Neutrophil (primary cell): ENCODE data around the gene ZNF385A.

ENCODE experiments used
- H3K27ac ChIP-seq: fragments of 200-600 bp; sonication (generic); 2 replicates; pipeline ENCODE4 v1.5.1; 2016; ENCODE audit warnings: mild to moderate bottlenecking, moderate library complexity
- H3K27me3 ChIP-seq: fragments of 200-600 bp; sonication (generic); 2 replicates; pipeline ENCODE4 v1.6.0; 2016; ENCODE audit warnings: mild to moderate bottlenecking
- H3K36me3 ChIP-seq: fragments of 200-600 bp; sonication (generic); 2 replicates; pipeline ENCODE4 v1.5.1; 2017
- H3K4me1 ChIP-seq, 2 experiments: fragments of 200-600 bp in 1 of 2; sonication (generic) in 1 of 2; 1 replicate in 1 of 2; 2 replicates in 1 of 2; pipeline versions ENCODE4 v1.5.1 to v1.6.1; 2013 to 2016; ENCODE audit warnings: low read depth in 1 of 2, low read length in 1 of 2, mild to moderate bottlenecking in 1 of 2, moderate library complexity in 1 of 2; ENCODE audit not compliant: control insufficient read depth in 1 of 2, insufficient read depth in 1 of 2
- H3K4me3 ChIP-seq, 2 experiments: fragments of 200-600 bp in 1 of 2; sonication (generic) in 1 of 2; 1 replicate in 1 of 2; 2 replicates in 1 of 2; pipeline ENCODE4 v1.5.1; 2013 to 2016; ENCODE audit warnings: low read depth in 1 of 2, low read length in 1 of 2, mild to moderate bottlenecking in 1 of 2, moderate library complexity in 1 of 2
- H3K9me3 ChIP-seq: fragments of 200-600 bp; sonication (generic); 2 replicates; pipeline ENCODE4 v1.5.1; 2016
- CTCF ChIP-seq: fragments of 200-600 bp; sonication (generic); IDR thresholded peaks from 2 replicates; pipeline ENCODE4 v1.5.1; 2016; ENCODE audit warnings: antibody characterized with exemption

Gene ZNF385A

GRCh38 chr12:54337280-54337842 is 47.2 kb downstream of the ZNF385A start:
- no peaks in the 10 kb centered on the region for H3K27me3 ChIP-seq
- H3K4me3 ChIP-seq: no peak overlapping the region
- H3K4me1 ChIP-seq: peaks cover 0 to under 1% of the 10 kb centered on the region in 2 experiments
- H3K9me3 ChIP-seq: no peaks in the 10 kb centered on the region
- H3K27ac ChIP-seq: no peak overlapping the region
- H3K36me3 ChIP-seq: peaks cover 21% of the 10 kb centered on the region
- no peak for TF ChIP-seq CTCF

- H3K27ac ChIP-seq: no peak overlapping the region
- H3K4me3 ChIP-seq: no peak overlapping the region
- no peaks in the 10 kb centered on the region for H3K36me3 ChIP-seq
- H3K9me3 ChIP-seq: no peaks in the 10 kb centered on the region
- H3K4me1 ChIP-seq: peaks cover 26 to 33% of the 10 kb centered on the region in 2 experiments
- no peak for TF ChIP-seq CTCF
- H3K27me3 ChIP-seq: no peaks in the 10 kb centered on the region
Observed at GRCh38 chr12:54333420-54334034, 51.0 kb downstream of the ZNF385A start.

GRCh38 chr12:54331461-54331860 is 53.1 kb downstream of the ZNF385A start:
- H3K9me3 ChIP-seq: no peaks in the 10 kb centered on the region
- peaks cover 46 to 53% of the 10 kb centered on the region in 2 experiments for H3K4me1 ChIP-seq
- no peak for TF ChIP-seq CTCF
- H3K4me3 ChIP-seq: no peak overlapping the region
- no peak overlapping the region for H3K27ac ChIP-seq
- H3K36me3 ChIP-seq: no peaks in the 10 kb centered on the region
- H3K27me3 ChIP-seq: no peaks in the 10 kb centered on the region

- no peak overlapping the region for H3K4me3 ChIP-seq
- H3K9me3 ChIP-seq: no peaks in the 10 kb centered on the region
- H3K36me3 ChIP-seq: no peaks in the 10 kb centered on the region
- H3K27ac ChIP-seq: peak overlapping the region; percentile 27
- H3K27me3 ChIP-seq: no peaks in the 10 kb centered on the region
- no peak for TF ChIP-seq CTCF
- peaks cover 56 to 61% of the 10 kb centered on the region in 2 experiments for H3K4me1 ChIP-seq
Observed at GRCh38 chr12:54330442-54330841, 54.1 kb downstream of the ZNF385A start.

GRCh38 chr12:54329759-54330158 is 54.8 kb downstream of the ZNF385A start:
- Histone ChIP-seq H3K9me3 (no peaks in the 10 kb centered on the region), H3K4me1 (peaks cover 61 to 65% of the 10 kb centered on the region in 2 experiments), H3K4me3 (no peak overlapping the region), H3K36me3 (no peaks in the 10 kb centered on the region), H3K27me3 (no peaks in the 10 kb centered on the region), H3K27ac (no peak overlapping the region)
- no peak for TF ChIP-seq CTCF
